IMR-90 (cell line): Measurements from ENCODE around the gene ABCG4. TPM values are rescaled to one million over a fixed set of nuclear protein-coding genes. Genes with fewer than 3 reads are reported as not detected.

ENCODE experiments used
- ATAC-seq: fragments of 200-7000 bp; cut with Tn5 transposase; 2 replicates; pipeline ENCODE4 v1.9.1; 2020; ENCODE audit warnings: low read depth, mild to moderate bottlenecking, moderate library complexity
- BruUV-seq: library from RNA; stranded (reverse); fragments of 400-500 nt; replicated peaks from 2 replicates; lab custom pipeline; 2021; lab: Mats Ljungman, UMichigan
- CTCF ChIA-PET: fragments of 300-600 bp; formaldehyde crosslinking; extraction: SDS; loops from one replicate; lab custom pipeline; 2021; ENCODE audit warnings: antibody characterized with exemption; lab: Yijun Ruan, JAX
- POLR2A ChIA-PET: fragments of 300-600 bp; sonication (Branson Sonifier 250); formaldehyde crosslinking; loops from one replicate; lab custom pipeline; 2022; ENCODE audit warnings: antibody characterized with exemption; ENCODE audit not compliant: unreplicated experiment; lab: Charles Lee
- DNase-seq: peaks from one replicate; pipeline ENCODE4 v3.0.0; 2013
- H2AFZ ChIP-seq: replicated peaks from 2 replicates; pipeline ENCODE3; 2013; ENCODE audit warnings: low read length, mild to moderate bottlenecking; ENCODE audit not compliant: poor library complexity
- H2AK5ac ChIP-seq: 2 replicates; pipeline ENCODE4 v1.6.1; 2013; ENCODE audit warnings: low read depth, low read length, inconsistent platforms
- H2AK9ac ChIP-seq: replicated peaks from 2 replicates; pipeline ENCODE3; 2013; ENCODE audit warnings: mild to moderate bottlenecking, low read depth, low read length, moderate library complexity; ENCODE audit not compliant: poor library complexity
- H2BK120ac ChIP-seq: 2 replicates; pipeline ENCODE4 v1.6.1; 2013; ENCODE audit warnings: low read depth, low read length, inconsistent platforms
- H2BK15ac ChIP-seq: 3 replicates; pipeline ENCODE4 v1.6.1; 2013; ENCODE audit warnings: low read depth, low read length, inconsistent platforms
- H2BK20ac ChIP-seq: 2 replicates; pipeline ENCODE4 v1.6.1; 2013; ENCODE audit warnings: low read depth, mild to moderate bottlenecking, inconsistent platforms, low read length, moderate library complexity
- H2BK5ac ChIP-seq: 2 replicates; pipeline ENCODE4 v1.6.1; 2013; ENCODE audit warnings: mild to moderate bottlenecking, low read depth, low read length, inconsistent platforms; ENCODE audit not compliant: poor library complexity, severe bottlenecking
- H3K14ac ChIP-seq: replicated peaks from 2 replicates; pipeline ENCODE4 v1.6.1; 2013; ENCODE audit warnings: low read depth, low read length, inconsistent platforms
- H3K18ac ChIP-seq: 2 replicates; pipeline ENCODE4 v1.6.1; 2013; ENCODE audit warnings: low read depth, low read length, control low read depth
- H3K23ac ChIP-seq: 2 replicates; pipeline ENCODE4 v1.6.1; 2013; ENCODE audit warnings: low read depth, low read length, inconsistent platforms
- H3K27ac ChIP-seq: 2 replicates; pipeline ENCODE4 v1.5.1; 2013; ENCODE audit warnings: mild to moderate bottlenecking, control low read depth, low read length; ENCODE audit not compliant: insufficient read depth
- H3K27me3 ChIP-seq: 2 replicates; pipeline ENCODE4 v1.6.1; 2013; ENCODE audit warnings: low read length; ENCODE audit not compliant: control insufficient read depth, insufficient read depth
- H3K36me3 ChIP-seq: 2 replicates; pipeline ENCODE4 v1.6.1; 2013; ENCODE audit warnings: low read length, mixed read lengths; ENCODE audit not compliant: control insufficient read depth, insufficient read depth
- H3K4ac ChIP-seq: 2 replicates; pipeline ENCODE4 v1.6.1; 2013; ENCODE audit warnings: low read depth, low read length, inconsistent platforms
- H3K4me1 ChIP-seq: 2 replicates; pipeline ENCODE4 v1.6.1; 2013; ENCODE audit warnings: low read length, mixed read lengths; ENCODE audit not compliant: control insufficient read depth, insufficient read depth
- H3K4me2 ChIP-seq: 2 replicates; pipeline ENCODE4 v1.6.1; 2013; ENCODE audit warnings: low read depth, mild to moderate bottlenecking, control low read depth, low read length, moderate library complexity
- H3K4me3 ChIP-seq: 2 replicates; pipeline ENCODE4 v1.5.1; 2013; ENCODE audit warnings: low read depth, mild to moderate bottlenecking, control low read depth, low read length, moderate library complexity; ENCODE audit not compliant: insufficient read depth
- H3K56ac ChIP-seq: 2 replicates; pipeline ENCODE4 v1.6.1; 2013; ENCODE audit warnings: low read length, inconsistent platforms; ENCODE audit not compliant: insufficient read depth; ENCODE audit errors: extremely low read depth
- H3K79me1 ChIP-seq, 2 experiments: 2 replicates each; pipeline ENCODE4 v1.6.1; 2013; ENCODE audit warnings: low read length in 2 of 2, inconsistent platforms in 1 of 2, low read depth in 1 of 2
- H3K9ac ChIP-seq: 2 replicates; pipeline ENCODE4 v1.6.1; 2013; ENCODE audit warnings: low read depth, low read length, control low read depth
- H3K9me1 ChIP-seq: 2 replicates; pipeline ENCODE4 v1.6.1; 2013; ENCODE audit warnings: low read length, inconsistent platforms; ENCODE audit not compliant: insufficient read depth
- H3K9me3 ChIP-seq: 2 replicates; pipeline ENCODE4 v1.6.1; 2013; ENCODE audit warnings: low read length; ENCODE audit not compliant: control insufficient read depth, insufficient read depth
- H4K20me1 ChIP-seq: 2 replicates; pipeline ENCODE4 v1.6.1; 2013; ENCODE audit warnings: low read length, inconsistent platforms; ENCODE audit not compliant: insufficient read depth
- H4K5ac ChIP-seq: 2 replicates; pipeline ENCODE4 v1.6.1; 2013; ENCODE audit warnings: mild to moderate bottlenecking, low read depth, low read length, control low read depth
- H4K8ac ChIP-seq, 2 experiments: 2 replicates each; pipeline ENCODE4 v1.6.1; 2013; ENCODE audit warnings: low read depth in 2 of 2, low read length in 2 of 2, control low read depth in 1 of 2, inconsistent platforms in 1 of 2
- H4K91ac ChIP-seq: 2 replicates; pipeline ENCODE4 v1.6.1; 2013; ENCODE audit warnings: low read depth, low read length, inconsistent platforms; ENCODE audit not compliant: insufficient read depth
- BHLHE40 ChIP-seq: fragments of 150-350 bp; IDR thresholded peaks from 2 replicates; pipeline ENCODE4 v1.6.1; 2016; ENCODE audit warnings: mild to moderate bottlenecking, low read depth, low read length
- CEBPB ChIP-seq: IDR thresholded peaks from 2 replicates; pipeline ENCODE4 v1.6.1; 2012; ENCODE audit warnings: low read depth, low read length, improper control_type of control experiment
- CHD1 ChIP-seq: IDR thresholded peaks from 2 replicates; pipeline ENCODE4 v1.6.1; 2012; ENCODE audit warnings: low read depth, low read length, improper control_type of control experiment
- CTCF ChIP-seq: conservative IDR thresholded peaks from 2 replicates; pipeline ENCODE4 v1.5.1; 2012; ENCODE audit warnings: mild to moderate bottlenecking, low read depth, low read length, improper control_type of control experiment
- ELK1 ChIP-seq: fragments of 150-350 bp; IDR thresholded peaks from 2 replicates; pipeline ENCODE4 v1.6.1; 2016; ENCODE audit warnings: low read depth, mild to moderate bottlenecking, low read length, moderate library complexity, borderline replicate concordance
- FOS ChIP-seq: fragments of 150-350 bp; IDR thresholded peaks from 2 replicates; pipeline ENCODE4 v1.6.1; 2016; ENCODE audit warnings: low read depth, low read length
- MAFK ChIP-seq: IDR thresholded peaks from 2 replicates; pipeline ENCODE4 v1.6.1; 2012; ENCODE audit warnings: low read depth, low read length, improper control_type of control experiment
- MAZ ChIP-seq: IDR thresholded peaks from 2 replicates; pipeline ENCODE4 v1.6.1; 2012; ENCODE audit warnings: low read depth, mild to moderate bottlenecking, low read length, improper control_type of control experiment, moderate library complexity, borderline replicate concordance
- MXI1 ChIP-seq: IDR thresholded peaks from 2 replicates; pipeline ENCODE4 v1.6.1; 2012; ENCODE audit warnings: low read depth, mild to moderate bottlenecking, low read length, moderate library complexity, borderline replicate concordance
- NFE2L2 ChIP-seq: fragments of 150-350 bp; IDR thresholded peaks from 2 replicates; pipeline ENCODE4 v1.6.1; 2016; ENCODE audit warnings: low read depth, mild to moderate bottlenecking, low read length
- POLR2A ChIP-seq: IDR thresholded peaks from 2 replicates; pipeline ENCODE4 v1.6.1; 2012; ENCODE audit warnings: mild to moderate bottlenecking, low read depth, low read length
- RAD21 ChIP-seq: IDR thresholded peaks from 2 replicates; pipeline ENCODE4 v1.6.1; 2012; ENCODE audit warnings: low read length, improper control_type of control experiment
- RCOR1 ChIP-seq: IDR thresholded peaks from 2 replicates; pipeline ENCODE4 v1.6.1; 2012; ENCODE audit warnings: mild to moderate bottlenecking, low read length, improper control_type of control experiment; ENCODE audit not compliant: insufficient replicate concordance
- RFX5 ChIP-seq: IDR thresholded peaks from 2 replicates; pipeline ENCODE4 v1.8.0; 2012; ENCODE audit warnings: low read depth, mild to moderate bottlenecking, low read length, moderate library complexity
- SMC3 ChIP-seq: fragments of 150-350 bp; IDR thresholded peaks from 2 replicates; pipeline ENCODE4 v1.6.1; 2016; ENCODE audit warnings: low read depth, mild to moderate bottlenecking, antibody characterized with exemption, low read length, moderate library complexity
- USF2 ChIP-seq: fragments of 150-350 bp; IDR thresholded peaks from 2 replicates; pipeline ENCODE4 v1.6.1; 2017; ENCODE audit warnings: mild to moderate bottlenecking, antibody characterized with exemption, low read length, low read depth
- WGBS, 2 experiments: methylation state at CpG; one replicate each; pipeline versions ENCODE4 v1.1.5 to v1.1.7; 2013; ENCODE audit warnings: missing lambda C conversion rate in 2 of 2; ENCODE audit not compliant: insufficient read length in 1 of 2; ENCODE audit errors: extremely low coverage in 2 of 2; 5-methylcytosine and 5-hydroxymethylcytosine counted together
- dilution Hi-C: fragments of 300-500 bp; cut with HindIII; formaldehyde crosslinking; loops from one replicate; pipeline ENCODE4 v1.14.3; 2018; ENCODE audit warnings: low sequenced_read_pairs; ENCODE audit not compliant: unreplicated experiment
- in situ Hi-C: fragments of 300-500 bp; cut with MboI; formaldehyde crosslinking; loops from 3 replicates; pipeline ENCODE4 v1.14.3; 2019; ENCODE audit warnings: low sequenced_read_pairs, inconsistent platforms, mixed read lengths
- intact Hi-C: fragments of 100-400 bp; cut with micrococcal nuclease; formaldehyde crosslinking; loops from 2 replicates; pipeline ENCODE4 v1.10.0; 2022
- polyA plus RNA-seq, 3 experiments: library from polyadenylated mRNA; depleted of rRNA; stranded (reverse); fragments of >200 nt; gene quantifications; 2 replicates each; pipeline ENCODE4 v1.2.3, GENCODE V29; 2012; ENCODE audit warnings: low replicate concordance in 1 of 3
- total RNA-seq: library from RNA; depleted of rRNA; stranded (reverse); fragments of >200 nt; gene quantifications from 2 replicates; pipeline ENCODE4 v1.2.3, GENCODE V29; 2012

Gene ABCG4
- total and polyA plus RNA-seq, 2 of the 4 experiments (the other 2 are of a cell fraction) = under 0.01 to 0.26 TPM

- no peak overlapping the region for H4K5ac ChIP-seq
- H3K79me1 ChIP-seq = no peaks in the 10 kb centered on the region
- H2AFZ ChIP-seq = no peak overlapping the region
- POLR2A ChIA-PET = no interaction called here
- peaks cover 39% of the 10 kb centered on the region for H3K27me3 ChIP-seq
- intact Hi-C loops (no loop called here), in situ Hi-C loops (no loop called here), dilution Hi-C loops (no loop called here)
- H3K9ac ChIP-seq = no peak overlapping the region
- no peak overlapping the region for H3K27ac ChIP-seq
- H3K9me3 ChIP-seq = no peaks in the 10 kb centered on the region
- no peak overlapping the region for H3K23ac ChIP-seq
- H3K4me2 ChIP-seq = no peak overlapping the region
- H3K36me3 ChIP-seq = no peaks in the 10 kb centered on the region
- H3K4ac ChIP-seq = no peak overlapping the region
- H4K91ac ChIP-seq = no peak overlapping the region
- H3K4me3 ChIP-seq = no peak overlapping the region
- no peak overlapping the region for H2BK120ac ChIP-seq
- H3K18ac ChIP-seq = no peak overlapping the region
- H2BK20ac ChIP-seq = no peak overlapping the region
- no peak overlapping the region for H3K14ac ChIP-seq
- BruUV-seq = no TSS peak
- no peak overlapping the region for H2AK9ac ChIP-seq
- H4K20me1 ChIP-seq = no peaks in the 10 kb centered on the region
- H3K9me1 ChIP-seq = no peaks in the 10 kb centered on the region
- TF ChIP-seq MAZ = no peak
- TF ChIP-seq MAFK = no peak
- no peak for TF ChIP-seq ELK1
- TF ChIP-seq RFX5 = no peak
- TF ChIP-seq USF2 = no peak
- TF ChIP-seq CEBPB = no peak
- TF ChIP-seq MXI1 = no peak
- no peak for TF ChIP-seq NFE2L2
- TF ChIP-seq BHLHE40 = no peak
- TF ChIP-seq RCOR1 = no peak
- TF ChIP-seq POLR2A = no peak
- TF ChIP-seq CTCF = no peak
- no peak for TF ChIP-seq FOS
- TF ChIP-seq SMC3 = no peak
- no peak for TF ChIP-seq CHD1
- TF ChIP-seq RAD21 = no peak
- no peak overlapping the region for H4K8ac ChIP-seq
- no peaks in the 10 kb centered on the region for H3K4me1 ChIP-seq
- WGBS, 2 experiments = no CpG with 5 or more reads among the region's 10 CpGs
- H2AK5ac ChIP-seq = no peak overlapping the region
- H3K56ac ChIP-seq = no peak overlapping the region
- ATAC-seq = no peak
- H2BK15ac ChIP-seq = no peak overlapping the region
- no peak overlapping the region for H2BK5ac ChIP-seq
- DNase-seq = no peak
- CTCF ChIA-PET = no interaction called here
Measured at GRCh38 chr11:119156496-119156895, 7.6 kb downstream of the ABCG4 start.
